Neuron (in vitro differentiated cells): ENCODE data around the gene RP9.
A peak's percentile ranks its signal among the peaks of the same experiment; 100 is the strongest.

Source experiments
- H2AFZ ChIP-seq: one replicate; pipeline ENCODE4 v1.6.1; 2013; ENCODE audit warnings: low read depth, mild to moderate bottlenecking, inconsistent platforms, low read length, moderate library complexity
- H3K27me3 ChIP-seq: one replicate; pipeline ENCODE4 v1.6.1; 2013; ENCODE audit warnings: low read length; ENCODE audit not compliant: insufficient read depth
- H3K36me3 ChIP-seq: one replicate; pipeline ENCODE4 v1.6.1; 2013; ENCODE audit warnings: low read length; ENCODE audit not compliant: insufficient read depth
- H3K4me1 ChIP-seq: one replicate; pipeline ENCODE4 v1.6.1; 2013; ENCODE audit warnings: low read length; ENCODE audit not compliant: insufficient read depth
- H3K4me3 ChIP-seq: 2 replicates; pipeline ENCODE4 v1.5.1; 2013; ENCODE audit warnings: mild to moderate bottlenecking, low read length, moderate library complexity
- H3K9me3 ChIP-seq: one replicate; pipeline ENCODE4 v1.6.1; 2013; ENCODE audit warnings: low read length

The RP9 gene

GRCh38 chr7:33109005-33109757 lies at the start of gene RP9:
RP9 (minus strand) TSS chr7:33109404; CDS start chr7:33109372, 32 bp downstream.
- Histone ChIP-seq H3K36me3 (peaks cover 3% of the 10 kb centered on the region), H3K27me3 (peaks cover 9% of the 10 kb centered on the region), H3K9me3 (no peaks in the 10 kb centered on the region), H2AFZ (peak within 1 kb of the TSS; percentile 88), H3K4me3 (peak within 1 kb of the TSS; percentile 97), H3K4me1 (peaks cover 12% of the 10 kb centered on the region)

GRCh38 chr7:33157781-33158180 lies 48.6 kb upstream of the RP9 start:
- H3K4me3 ChIP-seq, result no peak overlapping the region

GRCh38 chr7:33157311-33157710 lies 48.1 kb upstream of the RP9 start:
- no peaks in the 10 kb centered on the region for H3K4me1 ChIP-seq

More at GRCh38 chr7:33157781-33158180, 48.6 kb upstream of the RP9 start:
- Histone ChIP-seq H2AFZ (no peak overlapping the region), H3K9me3 (peaks cover 2% of the 10 kb centered on the region), H3K36me3 (no peaks in the 10 kb centered on the region), H3K4me1 (no peaks in the 10 kb centered on the region), H3K27me3 (no peaks in the 10 kb centered on the region)

GRCh38 chr7:33156441-33156840 lies 47.2 kb upstream of the RP9 start:
- Histone ChIP-seq H3K36me3 (no peaks in the 10 kb centered on the region), H3K27me3 (no peaks in the 10 kb centered on the region), H3K4me3 (no peak overlapping the region)

More at GRCh38 chr7:33157311-33157710, 48.1 kb upstream of the RP9 start:
- Histone ChIP-seq H3K9me3 (peaks cover 2% of the 10 kb centered on the region), H3K27me3 (no peaks in the 10 kb centered on the region), H2AFZ (no peak overlapping the region), H3K36me3 (no peaks in the 10 kb centered on the region), H3K4me3 (no peak overlapping the region)

GRCh38 chr7:33155811-33156210 lies 46.6 kb upstream of the RP9 start:
- Histone ChIP-seq H3K9me3 (no peaks in the 10 kb centered on the region), H3K4me1 (no peaks in the 10 kb centered on the region), H3K4me3 (no peak overlapping the region), H3K27me3 (no peaks in the 10 kb centered on the region), H3K36me3 (no peaks in the 10 kb centered on the region), H2AFZ (no peak overlapping the region)

More at GRCh38 chr7:33156441-33156840, 47.2 kb upstream of the RP9 start:
- H3K4me1 ChIP-seq, result no peaks in the 10 kb centered on the region
- H2AFZ ChIP-seq, result no peak overlapping the region
- H3K9me3 ChIP-seq, result peaks cover 2% of the 10 kb centered on the region

GRCh38 chr7:33152087-33152486 lies 42.9 kb upstream of the RP9 start:
- H3K27me3 ChIP-seq, result no peaks in the 10 kb centered on the region
- H2AFZ ChIP-seq, result no peak overlapping the region
- H3K36me3 ChIP-seq, result no peaks in the 10 kb centered on the region
- H3K4me3 ChIP-seq, result no peak overlapping the region
- no peaks in the 10 kb centered on the region for H3K9me3 ChIP-seq
- H3K4me1 ChIP-seq, result no peaks in the 10 kb centered on the region

GRCh38 chr7:33145156-33145555 lies 36.0 kb upstream of the RP9 start:
- H3K9me3 ChIP-seq, result peaks cover 4% of the 10 kb centered on the region
- H3K36me3 ChIP-seq, result no peaks in the 10 kb centered on the region
- no peaks in the 10 kb centered on the region for H3K4me1 ChIP-seq
- H3K27me3 ChIP-seq, result no peaks in the 10 kb centered on the region
- H3K4me3 ChIP-seq, result no peak overlapping the region
- H2AFZ ChIP-seq, result no peak overlapping the region

- Histone ChIP-seq H3K27me3 (no peaks in the 10 kb centered on the region), H3K4me3 (no peak overlapping the region), H3K9me3 (peaks cover 4% of the 10 kb centered on the region), H2AFZ (no peak overlapping the region), H3K4me1 (no peaks in the 10 kb centered on the region), H3K36me3 (no peaks in the 10 kb centered on the region)
These were observed 35.0 kb upstream of the RP9 start for GRCh38 chr7:33143996-33144718.

GRCh38 chr7:33142585-33142984 lies 33.4 kb upstream of the RP9 start:
- Histone ChIP-seq H3K27me3 (no peaks in the 10 kb centered on the region), H2AFZ (no peak overlapping the region), H3K4me3 (no peak overlapping the region), H3K36me3 (no peaks in the 10 kb centered on the region), H3K4me1 (no peaks in the 10 kb centered on the region), H3K9me3 (peaks cover 4% of the 10 kb centered on the region)

- no peak overlapping the region for H2AFZ ChIP-seq
- no peak overlapping the region for H3K4me3 ChIP-seq
- H3K27me3 ChIP-seq, result no peaks in the 10 kb centered on the region
- H3K4me1 ChIP-seq, result no peaks in the 10 kb centered on the region
- peaks cover 1% of the 10 kb centered on the region for H3K9me3 ChIP-seq
- H3K36me3 ChIP-seq, result no peaks in the 10 kb centered on the region
These were observed 27.9 kb upstream of the RP9 start for GRCh38 chr7:33137103-33137502.

- Histone ChIP-seq H3K27me3 (no peaks in the 10 kb centered on the region), H3K36me3 (no peaks in the 10 kb centered on the region), H2AFZ (peak overlapping the region; percentile 100), H3K4me3 (peak overlapping the region; percentile 80), H3K4me1 (peaks cover 7% of the 10 kb centered on the region), H3K9me3 (peaks cover 1% of the 10 kb centered on the region)
These were observed 21.0 kb upstream of the RP9 start for GRCh38 chr7:33130184-33130583.

- no peaks in the 10 kb centered on the region for H3K27me3 ChIP-seq
These were observed 20.6 kb upstream of the RP9 start for GRCh38 chr7:33129806-33130153.

GRCh38 chr7:33128990-33129805 lies 20.0 kb upstream of the RP9 start, which contains the start of gene BBS9:
BBS9 (plus strand) TSS chr7:33129564; CDS start chr7:33146253, 16,689 bp downstream.
- H3K9me3 ChIP-seq, result no peaks in the 10 kb centered on the region
- no peaks in the 10 kb centered on the region for H3K27me3 ChIP-seq
- H3K36me3 ChIP-seq, result no peaks in the 10 kb centered on the region
- H3K4me3 ChIP-seq, result peak within 1 kb of the TSS; percentile 80
- H2AFZ ChIP-seq, result peak within 1 kb of the TSS; percentile 100
- peaks cover 7% of the 10 kb centered on the region for H3K4me1 ChIP-seq

More at GRCh38 chr7:33129806-33130153, 20.6 kb upstream of the RP9 start:
- no peaks in the 10 kb centered on the region for H3K9me3 ChIP-seq
- H3K4me1 ChIP-seq, result peaks cover 7% of the 10 kb centered on the region
- peak overlapping the region; percentile 100 for H2AFZ ChIP-seq
- no peaks in the 10 kb centered on the region for H3K36me3 ChIP-seq
- peak overlapping the region; percentile 80 for H3K4me3 ChIP-seq
